ACC112 (cell line): ENCODE data around the gene SYNE1.
"Not testable (repeated sequence)": the region's sequence is repeated elsewhere in the genome, so short reads cannot be mapped to it uniquely, and the experiment has no call there.

Source experiments
- H2AFZ ChIP-seq: fragments of 200-600 bp; sonication (generic); one replicate; pipeline ENCODE4 v1.6.0; 2017; ENCODE audit warnings: antibody characterized with exemption, low read length; ENCODE audit not compliant: unreplicated experiment
- H3K27ac ChIP-seq: fragments of 200-600 bp; sonication (generic); 2 replicates; pipeline ENCODE4 v1.5.1; 2014; ENCODE audit warnings: low read depth, mild to moderate bottlenecking, antibody characterized with exemption, low read length, moderate library complexity
- H3K27me3 ChIP-seq: fragments of 200-600 bp; sonication (generic); 2 replicates; pipeline ENCODE4 v1.6.1; 2014; ENCODE audit warnings: mild to moderate bottlenecking, antibody characterized with exemption, low read length, moderate library complexity, mixed read lengths; ENCODE audit not compliant: insufficient read depth
- H3K36me3 ChIP-seq: fragments of 200-600 bp; sonication (generic); 2 replicates; pipeline ENCODE4 v1.6.1; 2016; ENCODE audit warnings: mild to moderate bottlenecking, antibody characterized with exemption, low read length, moderate library complexity, mixed read lengths; ENCODE audit not compliant: insufficient read depth
- H3K4me1 ChIP-seq: fragments of 200-600 bp; sonication (generic); one replicate; pipeline ENCODE4 v1.6.1; 2016; ENCODE audit warnings: low read length, mixed read lengths; ENCODE audit not compliant: insufficient read depth, unreplicated experiment, control insufficient read depth
- H3K4me3 ChIP-seq: fragments of 200-600 bp; sonication (generic); 2 replicates; pipeline ENCODE4 v1.5.1; 2014; ENCODE audit warnings: mild to moderate bottlenecking, low read depth, low read length
- H3K79me2 ChIP-seq: fragments of 200-600 bp; sonication (generic); one replicate; pipeline ENCODE4 v1.6.0; 2016; ENCODE audit warnings: low read length; ENCODE audit not compliant: control insufficient read depth, unreplicated experiment, insufficient read depth

The SYNE1 gene

GRCh38 chr6:152648105-152648504 is 10.9 kb upstream of the SYNE1 start:
- no peak overlapping the region for H3K27ac ChIP-seq
- H3K27me3 ChIP-seq: no peaks in the 10 kb centered on the region
- H3K4me1 ChIP-seq: no peaks in the 10 kb centered on the region
- H2AFZ ChIP-seq: peak overlapping the region; percentile 87
- no peaks in the 10 kb centered on the region for H3K36me3 ChIP-seq
- H3K79me2 ChIP-seq: no peaks in the 10 kb centered on the region
- H3K4me3 ChIP-seq: peak overlapping the region; percentile 12

- H3K4me3 ChIP-seq, H3K79me2 ChIP-seq, H3K27me3 ChIP-seq, H3K4me1 ChIP-seq, H3K36me3 ChIP-seq, H3K27ac ChIP-seq, H2AFZ ChIP-seq: not testable (repeated sequence)
These were observed 9.6 kb upstream of the SYNE1 start for GRCh38 chr6:152646732-152647131.

- no peak overlapping the region for H3K4me3 ChIP-seq
- H3K4me1 ChIP-seq: no peaks in the 10 kb centered on the region
- no peaks in the 10 kb centered on the region for H3K79me2 ChIP-seq
- H3K27me3 ChIP-seq: peaks cover under 1% of the 10 kb centered on the region; the same call in 1 of the 2 replicates
- no peak overlapping the region for H2AFZ ChIP-seq
- H3K27ac ChIP-seq: no peak overlapping the region
- H3K36me3 ChIP-seq: no peaks in the 10 kb centered on the region
These were observed 5.6 kb upstream of the SYNE1 start for GRCh38 chr6:152642578-152643375.

- Histone ChIP-seq H2AFZ (peak overlapping the region; percentile 96), H3K27ac (no peak overlapping the region), H3K27me3 (peaks cover 3% of the 10 kb centered on the region; the same call in 1 of the 2 replicates), H3K4me1 (peaks cover 3% of the 10 kb centered on the region), H3K36me3 (no peaks in the 10 kb centered on the region), H3K79me2 (no peaks in the 10 kb centered on the region), H3K4me3 (peak overlapping the region; percentile 88)
These were observed 410 bp downstream of the SYNE1 start for GRCh38 chr6:152636609-152637295.

GRCh38 chr6:152636021-152636608 is 1.0 kb downstream of the SYNE1 start:
- Histone ChIP-seq H3K4me3 (peak overlapping the region; percentile 88), H3K79me2 (no peaks in the 10 kb centered on the region), H3K4me1 (peaks cover 3% of the 10 kb centered on the region), H3K27ac (no peak overlapping the region), H2AFZ (peak overlapping the region; percentile 96), H3K36me3 (no peaks in the 10 kb centered on the region), H3K27me3 (peaks cover 3% of the 10 kb centered on the region; the same call in 1 of the 2 replicates)

- no peaks in the 10 kb centered on the region for H3K36me3 ChIP-seq
- H3K27ac ChIP-seq: no peak overlapping the region
- H3K79me2 ChIP-seq: no peaks in the 10 kb centered on the region
- peaks cover 3% of the 10 kb centered on the region; the same call in 1 of the 2 replicates for H3K27me3 ChIP-seq
- no peak overlapping the region for H2AFZ ChIP-seq
- peaks cover 3% of the 10 kb centered on the region for H3K4me1 ChIP-seq
- no peak overlapping the region for H3K4me3 ChIP-seq
These were observed 2.4 kb downstream of the SYNE1 start for GRCh38 chr6:152634773-152635172.

GRCh38 chr6:152632121-152632782 is 4.9 kb downstream of the SYNE1 start:
- Histone ChIP-seq H3K4me3 (no peak overlapping the region), H3K27me3 (no peaks in the 10 kb centered on the region), H3K4me1 (peaks cover 3% of the 10 kb centered on the region), H3K36me3 (no peaks in the 10 kb centered on the region), H2AFZ (no peak overlapping the region), H3K27ac (no peak overlapping the region), H3K79me2 (no peaks in the 10 kb centered on the region)

- no peaks in the 10 kb centered on the region for H3K27me3 ChIP-seq
- peaks cover 3% of the 10 kb centered on the region for H3K4me1 ChIP-seq
- H3K4me3 ChIP-seq: no peak overlapping the region
- H2AFZ ChIP-seq: no peak overlapping the region
- H3K79me2 ChIP-seq: no peaks in the 10 kb centered on the region
- H3K27ac ChIP-seq: no peak overlapping the region
- H3K36me3 ChIP-seq: no peaks in the 10 kb centered on the region
These were observed 5.8 kb downstream of the SYNE1 start for GRCh38 chr6:152631376-152631775.

- no peaks in the 10 kb centered on the region for H3K79me2 ChIP-seq
- H3K27ac ChIP-seq: no peak overlapping the region
- H2AFZ ChIP-seq: no peak overlapping the region
- no peaks in the 10 kb centered on the region for H3K27me3 ChIP-seq
- peaks cover 2% of the 10 kb centered on the region for H3K4me1 ChIP-seq
- no peak overlapping the region for H3K4me3 ChIP-seq
- no peaks in the 10 kb centered on the region for H3K36me3 ChIP-seq
These were observed 6.3 kb downstream of the SYNE1 start for GRCh38 chr6:152630832-152631231.

- no peaks in the 10 kb centered on the region for H3K79me2 ChIP-seq
- H3K4me3 ChIP-seq: no peak overlapping the region
- H3K27me3 ChIP-seq: no peaks in the 10 kb centered on the region
- H3K27ac ChIP-seq: no peak overlapping the region
- no peaks in the 10 kb centered on the region for H3K4me1 ChIP-seq
- no peak overlapping the region for H2AFZ ChIP-seq
- H3K36me3 ChIP-seq: no peaks in the 10 kb centered on the region
These were observed 11.9 kb downstream of the SYNE1 start for GRCh38 chr6:152625213-152625612.
